SK-N-SH (cell line): Measurements from ENCODE around the gene RHBDL2. TPM values are rescaled to one million over a fixed set of nuclear protein-coding genes. Genes with fewer than 3 reads are reported as not detected.

Experiments
- CTCF ChIA-PET: fragments of 300-600, 350-600 bp; formaldehyde crosslinking; extraction: SDS; loops from one replicate; lab custom pipeline; 2021; lab: Yijun Ruan, JAX
- POLR2A ChIA-PET: fragments of 350-600 bp; sonication (Branson Sonifier 250); formaldehyde crosslinking; extraction: SDS; loops from one replicate; lab custom pipeline; 2020; ENCODE audit warnings: antibody characterized with exemption, inconsistent platforms; lab: Yijun Ruan, JAX
- DNase-seq: peaks from one replicate; pipeline ENCODE4 v3.0.0; 2012
- H2AFZ ChIP-seq: fragments of 200-600 bp; sonication (generic); 2 replicates; pipeline ENCODE4 v1.8.1; 2016; ENCODE audit warnings: antibody characterized with exemption, mild to moderate bottlenecking, low read depth
- H3F3A ChIP-seq: fragments of 200-600 bp; sonication (generic); replicated peaks from 2 replicates; pipeline ENCODE3; 2016; ENCODE audit warnings: antibody characterized with exemption, mild to moderate bottlenecking; ENCODE audit not compliant: insufficient read depth
- H3K27ac ChIP-seq, 2 experiments: fragments of 200-500 bp in 1 of 2; fragments of 200-600 bp in 1 of 2; sonication (Bioruptor generic) in 1 of 2; sonication (generic), shearing (Covaris generic) in 1 of 2; 2 replicates each; pipeline versions ENCODE4 v1.5.1 to v1.6.1; 2014 to 2016; ENCODE audit warnings: low read depth in 2 of 2, inconsistent platforms in 1 of 2, low read length in 1 of 2, mild to moderate bottlenecking in 1 of 2, mixed read lengths in 1 of 2
- H3K27me3 ChIP-seq: fragments of 200-600 bp; sonication (generic), shearing (Covaris generic); 2 replicates; pipeline ENCODE4 v1.6.1; 2016; ENCODE audit warnings: mixed run types; ENCODE audit not compliant: insufficient read depth
- H3K36me3 ChIP-seq, 2 experiments: fragments of 200-500 bp in 1 of 2; fragments of 200-600 bp in 1 of 2; sonication (Bioruptor generic) in 1 of 2; sonication (generic) in 1 of 2; replicated peaks in 1 of 2; 2 replicates each; pipeline versions ENCODE3 to v1.5.1; 2014 to 2016; ENCODE audit warnings: low read length in 1 of 2, mild to moderate bottlenecking in 1 of 2; ENCODE audit not compliant: insufficient read depth in 2 of 2, control insufficient read depth in 1 of 2
- H3K4me1 ChIP-seq, 2 experiments: fragments of 200-500 bp in 1 of 2; fragments of 200-600 bp in 1 of 2; sonication (Bioruptor generic) in 1 of 2; sonication (generic), shearing (Covaris generic) in 1 of 2; 2 replicates each; pipeline versions ENCODE4 v1.5.1 to v1.6.1; 2014 to 2016; ENCODE audit warnings: low read depth in 1 of 2, low read length in 1 of 2, mixed run types in 1 of 2; ENCODE audit not compliant: insufficient read depth in 2 of 2, control insufficient read depth in 1 of 2
- H3K4me2 ChIP-seq: fragments of 200-600 bp; sonication (generic), shearing (Covaris generic); 2 replicates; pipeline ENCODE4 v1.6.1; 2017; ENCODE audit warnings: mixed run types
- H3K4me3 ChIP-seq, 2 experiments: fragments of 200-500 bp in 1 of 2; fragments of 200-600 bp in 1 of 2; sonication (Bioruptor generic) in 1 of 2; sonication (generic), shearing (Covaris generic) in 1 of 2; 2 replicates each; pipeline versions ENCODE4 v1.5.1 to v1.8.1; 2014 to 2016; ENCODE audit warnings: low read depth in 2 of 2, inconsistent platforms in 1 of 2, low read length in 1 of 2, mild to moderate bottlenecking in 1 of 2, mixed read lengths in 1 of 2, moderate library complexity in 1 of 2
- H3K79me2 ChIP-seq: fragments of 200-600 bp; sonication (generic); 2 replicates; pipeline ENCODE4 v1.8.1; 2017; ENCODE audit warnings: mild to moderate bottlenecking; ENCODE audit not compliant: insufficient read depth
- H3K9ac ChIP-seq: fragments of 200-600 bp; sonication (generic); 2 replicates; pipeline ENCODE4 v1.6.1; 2017; ENCODE audit warnings: mixed run types
- H3K9me2 ChIP-seq: fragments of 200-600 bp; sonication (generic); 2 replicates; pipeline ENCODE4 v1.6.1; 2017; ENCODE audit warnings: mixed run types
- H3K9me3 ChIP-seq: fragments of 200-600 bp; sonication (generic); 2 replicates; pipeline ENCODE4 v1.6.1; 2017; ENCODE audit warnings: mixed run types, mild to moderate bottlenecking, moderate library complexity
- H4K20me1 ChIP-seq: fragments of 200-600 bp; sonication (generic); 2 replicates; pipeline ENCODE4 v1.6.1; 2017; ENCODE audit warnings: mild to moderate bottlenecking, mixed run types; ENCODE audit not compliant: insufficient read depth
- CHD2 ChIP-seq: fragments of 150-350 bp; IDR thresholded peaks from 2 replicates; pipeline ENCODE4 v1.6.1; 2018; ENCODE audit warnings: low read length; ENCODE audit not compliant: partially characterized antibody
- CTCF ChIP-seq: fragments of 200-600 bp; sonication (generic); IDR thresholded peaks from 2 replicates; pipeline ENCODE4 v1.6.1; 2017; ENCODE audit warnings: antibody characterized with exemption, mild to moderate bottlenecking, moderate library complexity
- ELF1 ChIP-seq: IDR thresholded peaks from 2 replicates; pipeline ENCODE4 v1.4.0; 2012
- EZH2phosphoT487 ChIP-seq: fragments of 200-600 bp; sonication (generic); IDR thresholded peaks from 2 replicates; pipeline ENCODE4 v1.6.1; 2017; ENCODE audit warnings: low read depth, mixed run types, mild to moderate bottlenecking, antibody characterized with exemption, moderate library complexity, borderline replicate concordance
- FOSL2 ChIP-seq: IDR thresholded peaks from 2 replicates; pipeline ENCODE4 v1.4.0; 2012; ENCODE audit warnings: low read depth, mild to moderate bottlenecking, moderate library complexity, borderline replicate concordance
- GABPA ChIP-seq: IDR thresholded peaks from 2 replicates; pipeline ENCODE4 v1.4.0; 2012; ENCODE audit warnings: low read depth, mild to moderate bottlenecking
- GATA2 ChIP-seq: sonication (generic); formaldehyde crosslinking; IDR thresholded peaks from 2 replicates; pipeline ENCODE4 v1.5.0; 2020; ENCODE audit warnings: mild to moderate bottlenecking, missing genetic modification reagents
- IRF3 ChIP-seq: fragments of 150-350 bp; IDR thresholded peaks from 2 replicates; pipeline ENCODE4 v1.6.1; 2016; ENCODE audit warnings: mild to moderate bottlenecking, low read depth, low read length
- JUND ChIP-seq: IDR thresholded peaks from 2 replicates; pipeline ENCODE4 v1.4.0; 2012
- MAX ChIP-seq: IDR thresholded peaks from 2 replicates; pipeline ENCODE4 v1.4.0; 2012; ENCODE audit warnings: low read depth
- MEF2A ChIP-seq: IDR thresholded peaks from 2 replicates; pipeline ENCODE4 v1.4.0; 2012; ENCODE audit warnings: low read depth, borderline replicate concordance
- NRF1 ChIP-seq: IDR thresholded peaks from 2 replicates; pipeline ENCODE4 v1.6.1; 2012; ENCODE audit warnings: low read depth, mild to moderate bottlenecking, low read length
- PBX3 ChIP-seq: IDR thresholded peaks from 2 replicates; pipeline ENCODE4; 2012
- POLR2AphosphoS5 ChIP-seq: IDR thresholded peaks from 2 replicates; pipeline ENCODE4 v1.6.1; 2012; ENCODE audit warnings: low read depth, low read length
- RXRA ChIP-seq: IDR thresholded peaks from 2 replicates; pipeline ENCODE4 v1.4.0; 2012; ENCODE audit warnings: low read depth, mild to moderate bottlenecking, borderline replicate concordance
- SIN3A ChIP-seq: IDR thresholded peaks from 2 replicates; pipeline ENCODE4 v1.6.1; 2012; ENCODE audit warnings: low read depth, mild to moderate bottlenecking, low read length, moderate library complexity, borderline replicate concordance
- TCF12 ChIP-seq: IDR thresholded peaks from 2 replicates; pipeline ENCODE4 v1.4.0; 2012
- USF1 ChIP-seq: IDR thresholded peaks from 2 replicates; pipeline ENCODE4 v1.4.0; 2012; ENCODE audit warnings: low read depth, borderline replicate concordance
- USF2 ChIP-seq: fragments of 150-350 bp; IDR thresholded peaks from 2 replicates; pipeline ENCODE4 v1.6.1; 2017; ENCODE audit warnings: antibody characterized with exemption, low read length, low read depth, borderline replicate concordance
- YY1 ChIP-seq: IDR thresholded peaks from 2 replicates; pipeline ENCODE4 v1.4.0; 2012; ENCODE audit warnings: low read depth, mild to moderate bottlenecking
- WGBS: methylation state at CpG from one replicate; pipeline ENCODE4 v1.1.6; 2017; ENCODE audit warnings: low lambda C conversion rate; 5-methylcytosine and 5-hydroxymethylcytosine counted together
- polyA plus RNA-seq, 3 experiments: library from polyadenylated mRNA; depleted of rRNA; stranded (reverse); fragments of >200 nt; gene quantifications; 2 replicates each; pipeline ENCODE4 v1.2.3, GENCODE V29; 2012

RHBDL2 gene
- polyA plus RNA-seq, 1 of the 3 experiments (the other 2 are of a cell fraction) = 0.07 TPM

GRCh38 chr1:38941093-38941492, 537 bp downstream of the RHBDL2 start:
- no peak overlapping the region for H3K27ac ChIP-seq
- no peak overlapping the region for H3K4me3 ChIP-seq
- H3K9me2 ChIP-seq = no peaks in the 10 kb centered on the region
- no peaks in the 10 kb centered on the region for H3F3A ChIP-seq
- H2AFZ ChIP-seq = no peak overlapping the region
- H3K27me3 ChIP-seq = no peaks in the 10 kb centered on the region
- H3K79me2 ChIP-seq = no peaks in the 10 kb centered on the region
- H3K36me3 ChIP-seq = no peaks in the 10 kb centered on the region
- no peaks in the 10 kb centered on the region for H4K20me1 ChIP-seq
- ChIA-PET POLR2A (no interaction called here), CTCF (interaction anchor here (0.8 to 1.5 kb wide), 2 partner anchors 38 to 106 kb away, joined by 3 read pairs; no protein-coding TSS in a partner anchor)
- no peak overlapping the region for H3K9ac ChIP-seq
- 56% methylated on average over 4 of the region's 4 CpGs for WGBS
- TF ChIP-seq PBX3 = no peak
- TF ChIP-seq TCF12 = no peak
- no peak for TF ChIP-seq IRF3
- TF ChIP-seq MEF2A = no peak
- TF ChIP-seq USF1 = no peak
- TF ChIP-seq YY1 = no peak
- TF ChIP-seq FOSL2 = no peak
- no peak for TF ChIP-seq POLR2AphosphoS5
- TF ChIP-seq CHD2 = no peak
- H3K4me1 ChIP-seq = no peaks in the 10 kb centered on the region
- DNase-seq = no peak
- H3K9me3 ChIP-seq = no peaks in the 10 kb centered on the region
- no peak overlapping the region for H3K4me2 ChIP-seq

- no peaks in the 10 kb centered on the region for H3K36me3 ChIP-seq
- H3K9me2 ChIP-seq = no peaks in the 10 kb centered on the region
- H3K4me2 ChIP-seq = no peak overlapping the region
- H4K20me1 ChIP-seq = no peaks in the 10 kb centered on the region
- H3K4me3 ChIP-seq = no peak overlapping the region
- DNase-seq = no peak
- H3K27me3 ChIP-seq = no peaks in the 10 kb centered on the region
- 76% methylated on average over 9 of the region's 9 CpGs for WGBS
- H3F3A ChIP-seq = no peaks in the 10 kb centered on the region
- H3K9me3 ChIP-seq = no peaks in the 10 kb centered on the region
- H3K4me1 ChIP-seq = no peaks in the 10 kb centered on the region
- ChIA-PET POLR2A (no interaction called here), CTCF (no interaction called here)
- H3K9ac ChIP-seq = no peak overlapping the region
- H2AFZ ChIP-seq = no peak overlapping the region
- H3K27ac ChIP-seq = no peak overlapping the region
- no peaks in the 10 kb centered on the region for H3K79me2 ChIP-seq
- TF ChIP-seq SIN3A (no peak), JUND (no peak), USF1 (no peak), MAX (no peak), TCF12 (no peak), GABPA (no peak), USF2 (no peak), CTCF (no peak), POLR2AphosphoS5 (no peak), ELF1 (no peak), EZH2phosphoT487 (no peak), NRF1 (no peak), RXRA (no peak), GATA2 (no peak)
These were observed 1.1 kb downstream of the RHBDL2 start for GRCh38 chr1:38940339-38941047.
